Fibroblast of lung (primary cell): ENCODE measurements around the gene ACAD11. TPM values are rescaled to one million over a fixed set of nuclear protein-coding genes. Genes with fewer than 3 reads are reported as not detected.
"Not testable (repeated sequence)": the region's sequence is repeated elsewhere in the genome, so short reads cannot be mapped to it uniquely, and the experiment has no call there.

Experiments
- DNase-seq, 2 donors: peaks; one replicate each; pipeline versions ENCODE4 v3.0.0 to v3.0.0-alpha.2; 2010; ENCODE audit warnings: low read depth in 2 of 2
- H2AFZ ChIP-seq: 2 replicates; pipeline ENCODE4 v1.5.1; 2012; ENCODE audit warnings: low read length, control low read depth, inconsistent platforms
- H3K27ac ChIP-seq: 2 replicates; pipeline ENCODE4 v1.5.1; 2011; ENCODE audit warnings: low read length, control low read depth; ENCODE audit not compliant: insufficient read depth
- H3K27me3 ChIP-seq: 2 replicates; pipeline ENCODE4 v1.5.1; 2011; ENCODE audit warnings: mild to moderate bottlenecking, low read length; ENCODE audit not compliant: control insufficient read depth, insufficient read depth
- H3K36me3 ChIP-seq: 2 replicates; pipeline ENCODE4 v1.5.1; 2011; ENCODE audit warnings: low read length; ENCODE audit not compliant: control insufficient read depth, insufficient read depth
- H3K4me1 ChIP-seq: 2 replicates; pipeline ENCODE4 v1.5.1; 2011; ENCODE audit warnings: low read length; ENCODE audit not compliant: control insufficient read depth, insufficient read depth; ENCODE audit errors: extremely low read depth
- H3K4me2 ChIP-seq: 2 replicates; pipeline ENCODE4 v1.5.1; 2011; ENCODE audit warnings: low read length, control low read depth; ENCODE audit not compliant: insufficient read depth; ENCODE audit errors: extremely low read depth
- H3K4me3 ChIP-seq, 4 experiments: fragments of 200-600 bp in 1 of 4; sonication (generic) in 1 of 4; replicated peaks in 1 of 4; 2 replicates each; pipeline ENCODE4 v1.5.1; 2011 to 2016; ENCODE audit warnings: low read length in 4 of 4, low read depth in 3 of 4, mild to moderate bottlenecking in 3 of 4, control low read depth in 2 of 4, inconsistent platforms in 1 of 4, mixed read lengths in 1 of 4; ENCODE audit not compliant: insufficient read depth in 1 of 4; ENCODE audit errors: control extremely low read depth in 1 of 4
- H3K79me2 ChIP-seq: 2 replicates; pipeline ENCODE4 v1.5.1; 2012; ENCODE audit warnings: mild to moderate bottlenecking, low read length, inconsistent platforms; ENCODE audit not compliant: control insufficient read depth, insufficient read depth
- H3K9ac ChIP-seq: 2 replicates; pipeline ENCODE4 v1.5.1; 2011; ENCODE audit warnings: mild to moderate bottlenecking, low read length, control low read depth; ENCODE audit not compliant: insufficient read depth
- H3K9me3 ChIP-seq: 2 replicates; pipeline ENCODE4 v1.5.1; 2012; ENCODE audit warnings: low read depth, low read length; ENCODE audit not compliant: control insufficient read depth, insufficient read depth
- H4K20me1 ChIP-seq: 2 replicates; pipeline ENCODE4 v1.5.1; 2011; ENCODE audit warnings: low read length; ENCODE audit not compliant: control insufficient read depth, insufficient read depth; ENCODE audit errors: extremely low read depth
- CTCF ChIP-seq, 2 donors: IDR thresholded peaks in 1 of 2; conservative IDR thresholded peaks in 1 of 2; 1 replicate in 1 of 2; 2 replicates in 1 of 2; pipeline ENCODE4 v1.5.1; 2011 to 2012; ENCODE audit warnings: low read length in 2 of 2, control low read depth in 1 of 2, inconsistent platforms in 1 of 2, low read depth in 1 of 2, mild to moderate bottlenecking in 1 of 2
- EZH2 ChIP-seq: IDR thresholded peaks from 2 replicates; pipeline ENCODE4 v1.5.1; 2012; ENCODE audit warnings: low read length, control low read depth, mild to moderate bottlenecking; ENCODE audit errors: missing control alignments
- polyA plus RNA-seq, 2 donors: library from polyadenylated mRNA; depleted of rRNA in 1 of 2; stranded (reverse) in 1 of 2; unstranded in 1 of 2; fragments of >200 nt; gene quantifications; 2 replicates each; pipeline ENCODE4 v1.2.1, GENCODE V29; 2011 to 2012; ENCODE audit warnings: missing spikeins in 1 of 2
- total RNA-seq: library from RNA; depleted of rRNA; stranded (reverse); fragments of >200 nt; gene quantifications from 2 replicates; pipeline ENCODE4 v1.2.1, GENCODE V29; 2014

ACAD11 gene
- total and polyA plus RNA-seq, 2 donors (not counting 1 experiment from before 2014, with no cell fraction given) = 27.9 to 101 TPM

- peak overlapping the region; percentile 71 for H3K4me2 ChIP-seq
- no peak overlapping the region for H2AFZ ChIP-seq
Measured at GRCh38 chr3:132606085-132606484, 53.5 kb downstream of the ACAD11 start.

GRCh38 chr3:132605374-132605792, 54.2 kb downstream of the ACAD11 start:
- Histone ChIP-seq H3K4me2 (no peak overlapping the region), H3K36me3 (no peaks in the 10 kb centered on the region), H4K20me1 (no peaks in the 10 kb centered on the region), H2AFZ (no peak overlapping the region), H3K27me3 (no peaks in the 10 kb centered on the region), H3K4me3 (no peak overlapping the region), H3K9ac (no peak overlapping the region), H3K27ac (peak overlapping the region; percentile 49), H3K4me1 (peaks cover 12% of the 10 kb centered on the region), H3K79me2 (no peaks in the 10 kb centered on the region), H3K9me3 (no peaks in the 10 kb centered on the region)
- TF ChIP-seq CTCF (conservative IDR thresholded peaks at IDR 0.05 in 1 of 2, IDR thresholded peaks at IDR 0.05 in 1 of 2; ENCODE audit: low read depth in 1 of 2, low read length in 2 of 2) = no peak
- no peak for TF ChIP-seq EZH2
- peak in 1 of 2 donors; percentile 69 for DNase-seq

More at GRCh38 chr3:132606085-132606484, 53.5 kb downstream of the ACAD11 start:
- peaks cover 12% of the 10 kb centered on the region for H3K4me1 ChIP-seq
- no peak for TF ChIP-seq EZH2
- TF ChIP-seq CTCF (conservative IDR thresholded peaks at IDR 0.05 in 1 of 2, IDR thresholded peaks at IDR 0.05 in 1 of 2; ENCODE audit: low read depth in 1 of 2, low read length in 2 of 2) = no peak
- H3K36me3 ChIP-seq = no peaks in the 10 kb centered on the region
- no peak overlapping the region for H3K9ac ChIP-seq
- no peaks in the 10 kb centered on the region for H3K27me3 ChIP-seq
- H3K27ac ChIP-seq = peak overlapping the region; percentile 49
- no peaks in the 10 kb centered on the region for H4K20me1 ChIP-seq
- peak; percentile 62 to 82 for DNase-seq
- no peak overlapping the region for H3K4me3 ChIP-seq
- no peaks in the 10 kb centered on the region for H3K79me2 ChIP-seq
- H3K9me3 ChIP-seq = no peaks in the 10 kb centered on the region

GRCh38 chr3:132600614-132601013, 59.0 kb downstream of the ACAD11 start:
- not testable (repeated sequence) for H3K4me3 ChIP-seq, H3K27ac ChIP-seq, DNase-seq, H3K79me2 ChIP-seq, H3K27me3 ChIP-seq, H3K36me3 ChIP-seq, H3K9me3 ChIP-seq, H3K9ac ChIP-seq, H2AFZ ChIP-seq, H3K4me1 ChIP-seq, H4K20me1 ChIP-seq, H3K4me2 ChIP-seq
